Suppressor macrophage treated with lipopolysaccharide for 4 hours (primary cell): Measurements from ENCODE around the gene MBD3.

Experiments
- DNase-seq: peaks from one replicate; pipeline ENCODE4 v3.0.0-alpha.2; 2020

Gene MBD3

DNA sequence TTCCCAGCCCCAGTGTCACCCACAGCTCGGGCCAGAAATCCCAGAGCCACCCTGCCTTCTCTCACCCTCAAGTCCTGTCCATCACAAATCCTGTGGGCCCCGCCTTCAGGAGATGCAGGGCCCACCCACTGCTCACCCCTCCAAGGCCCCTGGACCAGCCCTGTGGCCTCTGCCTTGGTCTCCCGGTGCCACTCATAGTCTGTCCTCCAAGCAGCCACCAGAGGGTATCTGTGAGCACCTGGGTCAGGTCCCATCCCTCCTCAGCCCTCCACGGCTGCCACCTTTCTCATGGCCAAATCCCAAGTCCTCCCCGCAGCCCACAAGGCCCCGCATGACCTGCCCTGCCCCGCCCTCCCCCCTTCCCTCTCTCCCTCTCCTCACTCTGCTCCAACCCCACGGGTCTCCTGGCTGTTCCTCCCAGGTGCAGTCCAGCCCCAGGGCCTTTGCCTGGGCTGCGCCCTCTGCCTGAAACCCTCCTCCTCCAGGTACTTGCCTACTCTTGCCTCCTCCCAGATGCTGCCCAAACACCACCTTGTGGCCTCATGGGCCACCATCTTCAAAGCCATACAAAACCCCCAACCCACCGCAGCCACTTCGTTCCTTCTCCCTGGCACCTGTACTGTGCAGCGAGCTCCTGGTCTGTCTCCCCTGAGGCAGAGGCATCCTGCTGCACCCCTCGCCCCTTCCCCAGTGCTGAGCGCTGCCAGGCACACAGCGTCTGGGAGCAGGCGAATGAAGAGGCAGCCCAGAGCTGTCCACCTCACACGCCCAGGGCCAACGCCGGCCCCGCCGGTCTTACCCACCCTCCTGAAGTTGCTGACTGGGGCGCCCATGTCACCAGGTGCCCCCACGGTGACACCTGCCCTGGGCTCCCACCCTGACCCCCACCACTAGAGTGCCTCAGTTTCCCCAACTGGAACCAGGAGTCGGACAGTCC is 25.8 kb upstream of the MBD3 start:
- DNase-seq = no peak

- DNase-seq = no peak
Measured at GRCh38 chr19:1616875-1617274, 24.2 kb upstream of the MBD3 start.

- no peak for DNase-seq
Measured at GRCh38 chr19:1616396-1616795, 23.7 kb upstream of the MBD3 start.

GRCh38 chr19:1615156-1615765 is 22.6 kb upstream of the MBD3 start:
- DNase-seq = no peak

DNA sequence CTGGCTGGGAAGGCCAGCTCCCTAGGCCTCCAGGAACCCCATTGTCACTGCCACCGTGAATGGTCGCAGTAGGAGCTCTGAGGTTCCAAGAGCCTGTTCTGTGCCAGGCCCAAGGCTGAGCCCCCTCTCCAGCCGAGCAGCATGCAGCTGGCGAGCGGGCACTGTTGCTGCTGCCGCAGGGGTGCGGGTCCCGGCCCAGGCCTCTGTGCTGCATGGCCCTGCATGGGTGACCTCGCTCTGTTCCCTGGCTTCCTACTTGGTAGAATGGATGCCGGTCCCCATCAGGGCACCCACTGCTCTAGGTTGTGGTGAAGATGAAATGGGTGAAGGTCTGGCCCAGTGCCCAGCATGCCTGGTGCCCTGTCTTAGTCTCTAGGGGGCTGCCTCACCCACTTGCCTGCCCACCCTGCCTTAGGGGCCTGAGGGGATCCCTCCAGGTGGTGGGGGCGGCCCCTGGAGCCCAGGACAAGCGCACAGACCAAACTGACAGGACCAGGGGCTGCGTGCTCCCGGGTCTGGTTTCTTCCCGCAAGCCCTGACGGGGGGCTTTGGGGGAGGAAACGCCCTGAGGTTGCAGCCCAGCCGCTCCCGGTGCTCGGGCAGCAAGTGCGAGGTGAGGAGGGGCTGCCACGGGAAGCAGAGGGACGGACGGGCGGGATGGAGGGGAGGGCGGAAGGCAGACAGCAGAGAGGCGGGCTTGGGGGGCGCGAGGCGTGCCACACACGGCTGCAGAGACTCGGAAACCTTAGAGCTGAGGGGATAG is 21.3 kb upstream of the MBD3 start:
- DNase-seq = no peak

DNA sequence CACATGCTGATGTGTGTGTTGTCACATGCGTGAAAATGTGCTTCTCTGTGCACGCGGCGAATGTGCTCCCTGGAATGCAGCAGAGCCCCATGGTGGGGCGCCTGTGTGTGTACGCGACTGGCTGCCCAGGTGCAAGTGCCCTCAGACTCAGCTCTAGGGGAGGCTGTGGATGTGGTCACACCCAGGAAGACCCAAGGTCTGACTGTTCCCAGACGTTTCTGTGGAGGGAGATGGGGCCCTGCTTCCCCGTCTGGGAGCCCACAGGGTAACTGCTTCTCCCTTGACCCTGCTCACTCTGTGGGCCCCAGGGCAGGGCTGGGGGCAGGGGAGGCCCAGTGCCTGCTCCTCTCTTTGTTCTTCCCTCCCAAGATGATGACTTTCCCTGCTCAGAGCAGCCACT is 20.5 kb upstream of the MBD3 start:
- DNase-seq = no peak

- DNase-seq = no peak
Measured at GRCh38 chr19:1612114-1613086, 19.7 kb upstream of the MBD3 start.

GRCh38 chr19:1611353-1611752 is 18.7 kb upstream of the MBD3 start:
- no peak for DNase-seq

GRCh38 chr19:1610579-1610978 is 17.9 kb upstream of the MBD3 start:
- DNase-seq = no peak

DNA sequence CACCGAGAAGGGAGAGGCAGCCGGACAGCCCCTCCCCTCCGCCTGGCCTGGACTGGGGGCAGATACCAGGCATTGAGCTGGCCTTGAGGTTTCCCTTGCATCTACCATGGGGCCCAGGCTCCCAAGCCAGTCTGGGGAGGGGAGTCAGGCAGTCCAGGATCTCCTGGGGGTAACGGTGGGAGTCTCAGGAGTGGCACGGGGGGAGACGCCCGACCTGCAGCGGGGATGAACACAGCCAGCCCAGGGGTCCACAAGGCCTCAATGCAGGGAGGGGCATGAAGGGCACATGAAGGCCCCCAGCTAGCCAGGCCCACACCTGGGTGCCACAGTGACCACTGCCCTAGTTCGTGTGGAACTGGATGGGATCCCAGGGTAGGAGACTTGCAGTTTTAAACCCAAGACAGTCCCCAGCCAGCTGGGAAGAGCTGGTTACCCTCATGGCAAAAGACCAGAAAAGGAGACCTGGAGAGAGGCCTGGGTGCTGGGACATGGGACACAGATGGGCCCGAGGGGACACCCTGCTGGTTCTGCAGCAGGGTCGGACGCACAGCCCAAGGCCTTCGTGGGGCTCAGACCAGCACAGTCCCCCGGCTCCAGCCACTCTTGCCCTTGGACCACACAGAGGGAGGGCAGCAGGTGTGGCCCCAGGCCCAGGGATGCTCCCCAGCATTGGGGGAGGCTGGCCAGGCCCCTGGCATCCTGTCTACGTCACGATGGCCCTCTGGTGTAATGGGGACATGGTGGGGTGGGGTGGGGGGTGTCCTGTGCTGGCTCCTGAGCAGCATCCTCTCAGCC is 17.2 kb upstream of the MBD3 start:
- no peak for DNase-seq

GRCh38 chr19:1609103-1609396 is 16.4 kb upstream of the MBD3 start:
- DNase-seq = no peak

DNA sequence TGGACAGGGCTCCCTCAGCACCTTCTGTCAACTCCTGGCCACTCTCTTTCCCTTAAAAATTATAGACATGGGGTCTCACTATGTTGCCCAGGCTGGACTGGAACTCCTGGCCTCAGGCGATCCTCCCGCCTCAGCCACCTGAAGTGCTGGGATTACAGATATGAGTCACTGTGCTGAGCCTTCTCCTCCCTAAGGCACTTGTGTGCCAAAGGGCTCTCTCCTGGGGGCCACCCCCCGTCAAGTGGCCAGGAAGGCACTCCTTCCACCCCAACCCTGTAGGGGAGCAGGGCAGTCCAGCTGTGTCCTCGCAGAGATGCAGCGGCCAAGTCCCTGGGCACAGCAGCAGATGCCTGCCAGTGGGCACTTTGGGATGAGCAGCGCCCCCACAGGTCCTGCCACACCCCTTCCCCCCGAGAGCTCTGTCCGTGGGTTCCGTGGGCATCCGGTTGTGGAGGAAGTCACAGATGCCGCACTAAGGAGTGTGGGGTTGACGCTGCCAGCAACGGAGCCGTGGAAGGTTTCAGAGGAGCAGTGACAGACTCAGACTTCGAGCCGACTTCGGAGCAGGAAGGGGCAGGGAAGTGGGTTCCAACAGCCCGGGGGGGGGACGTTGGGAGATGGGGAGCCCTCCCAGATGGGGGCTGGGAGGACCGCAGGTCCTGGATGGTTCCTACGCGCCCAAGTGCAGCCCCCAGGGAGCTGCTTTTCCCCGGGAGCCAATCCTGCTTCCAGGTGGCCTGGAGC is 15.9 kb upstream of the MBD3 start:
- no peak for DNase-seq

- DNase-seq = peak; percentile 24
Measured at GRCh38 chr19:1606138-1606651, 13.5 kb upstream of the MBD3 start.

DNA sequence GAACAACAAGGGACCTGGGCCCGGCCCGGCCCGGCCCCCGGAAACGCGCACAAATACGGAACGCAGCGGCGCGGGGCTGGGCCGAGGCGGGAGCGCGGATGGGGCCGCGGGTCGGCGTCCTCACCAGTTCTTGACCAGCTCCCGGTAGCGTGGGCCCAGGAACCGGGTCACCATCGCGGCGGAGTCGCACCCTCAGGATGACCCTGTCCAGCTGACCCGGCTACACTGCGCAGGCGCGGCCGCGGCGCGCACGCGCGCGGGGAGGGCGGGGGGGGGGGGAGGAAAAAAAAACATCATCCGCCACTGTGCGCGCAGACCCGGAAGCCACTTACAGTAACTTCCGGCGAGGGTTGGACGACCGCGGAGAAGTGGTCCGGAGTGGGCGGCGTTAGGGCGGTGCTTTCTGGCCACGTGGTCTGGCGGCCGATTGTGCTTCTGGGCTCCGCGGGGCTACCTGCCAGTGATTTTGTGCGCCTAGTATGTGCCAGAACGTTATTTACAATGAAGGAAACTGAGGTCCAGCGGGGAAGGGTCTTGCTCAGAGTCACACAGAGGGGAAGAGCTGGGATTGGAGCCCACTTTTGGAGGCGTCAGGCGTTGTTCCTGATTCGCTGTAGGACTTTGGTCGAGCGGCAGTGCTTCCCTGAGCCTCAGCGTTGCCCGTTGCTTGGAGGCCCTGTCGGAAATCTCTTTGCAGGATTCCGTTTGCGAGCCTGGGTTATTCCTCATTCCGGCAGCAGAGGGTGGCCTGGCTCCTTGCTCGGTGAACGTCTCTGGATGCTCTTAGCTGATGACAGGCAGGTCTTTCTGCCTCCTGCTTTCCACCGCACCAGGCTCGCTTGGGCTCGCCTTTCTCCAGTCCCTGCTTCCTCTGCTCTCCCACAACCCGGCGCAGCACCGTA is 12.8 kb upstream of the MBD3 start, which contains the start of gene UQCR11:
TSS of gene UQCR11 (minus strand) at position 227 of the 902 bp plus-strand sequence. CDS start at position 174, 53 bp downstream.
- peak; percentile 96 for DNase-seq

DNA sequence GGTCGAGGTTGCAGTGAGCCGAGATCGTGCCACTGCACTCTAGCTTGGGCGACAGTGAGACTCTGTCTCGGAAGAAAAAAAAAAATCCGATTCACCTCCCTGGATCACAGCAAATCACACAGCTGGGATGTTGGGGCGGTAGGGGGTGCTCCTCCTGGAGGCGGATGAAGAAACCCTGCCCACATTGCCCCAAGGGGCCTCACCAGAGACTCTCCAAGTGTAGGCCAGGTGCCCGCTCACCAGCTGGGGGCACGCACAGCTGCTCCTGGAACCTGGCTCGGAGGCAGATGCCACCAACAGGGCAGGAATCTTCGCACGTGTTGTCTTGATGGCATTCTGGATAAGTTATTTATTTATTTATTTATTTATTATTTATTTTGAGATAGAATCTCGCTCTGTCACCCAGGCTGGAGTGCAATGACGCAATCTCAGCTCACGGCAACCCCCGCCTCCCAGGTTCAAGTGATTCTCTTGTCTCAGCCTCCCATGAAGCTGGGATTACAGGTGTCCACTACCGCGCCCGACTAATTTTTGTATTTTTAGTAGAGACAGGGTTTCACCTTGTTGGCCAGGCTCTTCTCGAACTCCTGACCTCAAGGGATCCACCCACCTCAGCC is 9.5 kb upstream of the MBD3 start:
- no peak for DNase-seq

GRCh38 chr19:1601613-1602064 is 9.0 kb upstream of the MBD3 start:
- peak; percentile 25 for DNase-seq

GRCh38 chr19:1599460-1599846 is 6.8 kb upstream of the MBD3 start:
- DNase-seq = no peak

GRCh38 chr19:1598777-1599459 is 6.3 kb upstream of the MBD3 start:
- no peak for DNase-seq

DNA sequence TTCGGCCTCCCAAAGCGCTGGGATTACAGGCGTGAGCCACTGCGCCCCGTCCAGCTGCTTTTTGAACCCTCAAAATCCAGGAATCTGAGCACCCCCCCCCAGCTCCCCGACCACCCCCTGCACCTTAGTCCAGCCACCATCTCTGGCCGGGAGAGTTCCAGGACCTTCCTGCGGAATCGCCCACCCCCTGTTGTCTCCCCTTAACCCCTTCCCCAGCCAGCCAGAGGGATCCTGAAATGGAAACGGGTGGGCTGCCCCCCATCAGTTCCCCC is 772 bp upstream of the MBD3 start:
- DNase-seq = no peak
